Renal cortical epithelial cell (primary cell): Measurements from ENCODE around the gene FOXF2. TPM values are rescaled to one million over a fixed set of nuclear protein-coding genes. Genes with fewer than 3 reads are reported as not detected.

ENCODE experiments used
- DNase-seq: peaks from one replicate; pipeline ENCODE4 v3.0.0-alpha.2; 2011; ENCODE audit warnings: low read depth
- total RNA-seq: library from RNA; depleted of rRNA; stranded (reverse); fragments of >200 nt; gene quantifications from 2 replicates; pipeline ENCODE4 v1.2.3, GENCODE V29; 2014

The FOXF2 gene
- total RNA-seq, 1 donor from 2014 or later, result 0.05 TPM

DNA sequence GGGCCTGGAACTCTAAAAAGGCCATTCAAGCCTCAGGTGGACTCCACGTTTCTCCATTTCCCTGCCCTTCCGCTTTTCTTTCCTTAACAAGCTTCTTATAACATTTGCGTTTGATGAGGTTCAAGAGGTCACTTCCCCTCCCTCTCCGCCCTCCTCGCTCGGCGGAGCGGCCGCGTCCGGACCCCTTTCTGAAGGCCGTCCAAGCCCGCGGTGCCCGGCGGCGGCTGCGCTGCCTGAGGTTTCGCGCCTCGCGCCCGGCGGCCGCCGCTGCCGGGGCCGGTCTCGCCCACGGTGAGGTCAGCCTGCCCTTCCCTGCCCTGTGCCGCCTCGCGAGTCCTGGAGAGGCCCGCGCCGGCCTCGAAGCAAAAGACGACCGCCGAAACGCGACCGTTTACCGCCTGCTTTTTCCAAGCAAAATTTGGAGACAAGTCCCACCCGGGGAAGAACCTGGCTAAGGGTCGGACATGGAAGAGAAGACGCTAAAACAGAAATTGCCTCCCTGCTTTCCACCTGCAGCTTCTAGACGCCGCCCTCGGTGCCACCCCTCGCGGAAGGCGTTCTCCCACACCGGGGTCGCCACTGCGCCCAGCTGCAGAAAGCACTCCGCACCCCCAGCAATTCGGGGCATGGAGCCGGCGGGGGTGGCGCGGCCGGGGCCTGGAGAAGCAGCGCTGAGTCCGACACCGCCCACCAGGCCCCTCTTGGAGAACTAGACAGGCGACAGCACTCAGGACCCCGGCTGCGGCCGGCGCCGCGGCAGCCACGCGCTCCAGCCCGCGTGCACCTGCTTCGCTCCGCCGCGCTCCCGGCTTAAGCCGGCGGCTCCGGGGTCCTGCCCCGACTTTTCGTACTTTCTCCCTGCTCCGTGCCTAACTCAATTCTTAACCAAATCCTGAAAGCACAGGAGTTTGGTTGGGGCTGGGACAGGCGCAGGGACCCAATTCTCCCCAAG lies 11.0 kb upstream of the FOXF2 start:
- no peak for DNase-seq

GRCh38 chr6:1379017-1379787 lies 10.2 kb upstream of the FOXF2 start:
- no peak for DNase-seq

GRCh38 chr6:1379788-1380147 lies 9.6 kb upstream of the FOXF2 start:
- DNase-seq, result no peak

- DNase-seq, result no peak
Measured at GRCh38 chr6:1380625-1381427, 8.6 kb upstream of the FOXF2 start.

GRCh38 chr6:1381481-1382330 lies 7.7 kb upstream of the FOXF2 start:
- no peak for DNase-seq

GRCh38 chr6:1382331-1382882 lies 7.0 kb upstream of the FOXF2 start:
- DNase-seq, result no peak

- no peak for DNase-seq
Measured at GRCh38 chr6:1382883-1383728, 6.3 kb upstream of the FOXF2 start.

DNA sequence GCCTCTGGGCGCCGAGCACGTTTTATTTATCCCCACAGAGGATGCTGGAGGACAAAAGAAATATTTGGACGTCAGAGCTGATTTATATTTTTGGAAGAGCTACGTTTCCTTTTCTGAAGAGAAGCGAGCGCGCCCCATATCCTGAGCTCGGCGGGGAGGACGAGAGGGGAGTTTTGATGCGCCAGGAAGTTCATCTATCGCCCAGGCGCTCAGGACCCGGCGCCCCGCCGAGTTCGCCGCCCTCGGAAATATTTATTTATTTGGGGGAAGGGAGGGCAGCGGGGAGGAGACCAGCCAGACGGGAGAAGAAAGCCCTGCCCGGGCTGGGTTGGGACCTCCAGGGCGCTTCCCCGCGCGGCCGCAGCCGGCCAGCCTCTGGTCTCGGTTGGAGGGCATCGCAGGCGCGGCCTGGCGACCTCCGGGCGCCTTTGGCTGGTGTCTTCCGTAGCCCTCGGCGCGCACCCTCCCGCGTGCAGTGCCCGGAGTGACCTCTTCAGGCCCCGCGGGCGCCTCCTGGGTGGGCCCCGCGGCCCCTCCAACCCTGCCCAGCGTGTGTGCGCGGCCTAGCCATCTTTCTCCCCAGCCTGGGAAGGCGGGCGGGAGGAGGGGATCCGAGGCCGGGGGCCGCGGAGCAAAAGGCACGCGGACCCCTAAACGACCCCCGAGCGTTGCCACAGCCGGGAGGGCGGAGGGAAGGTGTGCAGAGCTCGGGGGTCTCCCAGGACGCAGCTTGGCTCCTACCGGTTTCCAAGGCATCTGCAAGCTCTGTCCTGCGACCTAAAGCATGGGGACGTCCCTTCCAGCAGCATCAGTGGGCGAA lies 5.4 kb upstream of the FOXF2 start:
- no peak for DNase-seq

DNA sequence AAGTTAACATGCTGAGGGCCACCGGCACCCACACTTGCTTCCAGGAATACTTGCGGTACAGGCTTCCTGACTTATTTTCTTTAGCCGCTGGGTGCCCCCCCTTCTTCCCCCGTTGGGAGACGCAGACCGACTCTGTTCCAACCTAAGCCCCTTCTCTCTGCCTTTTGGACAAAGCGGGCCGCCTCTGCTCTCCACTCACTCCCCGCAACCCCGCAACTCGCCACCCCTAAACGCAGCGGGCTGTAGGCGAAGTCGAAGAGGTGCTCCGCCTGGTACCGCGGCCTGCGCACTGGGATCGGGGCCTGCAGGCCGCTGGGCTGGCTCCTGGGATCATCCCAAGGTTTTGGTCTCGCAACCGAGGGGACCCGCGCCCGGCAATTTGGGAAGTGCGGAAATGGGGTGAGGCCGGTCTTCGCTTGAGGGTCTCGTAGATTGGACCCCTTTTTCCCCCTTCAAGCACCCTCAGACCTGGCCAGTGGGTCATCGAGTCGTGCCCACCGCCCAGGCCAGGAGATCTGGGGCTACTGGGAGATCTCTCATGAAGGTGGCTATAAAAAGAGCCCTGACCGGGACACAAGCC lies 4.7 kb upstream of the FOXF2 start:
- no peak for DNase-seq

DNA sequence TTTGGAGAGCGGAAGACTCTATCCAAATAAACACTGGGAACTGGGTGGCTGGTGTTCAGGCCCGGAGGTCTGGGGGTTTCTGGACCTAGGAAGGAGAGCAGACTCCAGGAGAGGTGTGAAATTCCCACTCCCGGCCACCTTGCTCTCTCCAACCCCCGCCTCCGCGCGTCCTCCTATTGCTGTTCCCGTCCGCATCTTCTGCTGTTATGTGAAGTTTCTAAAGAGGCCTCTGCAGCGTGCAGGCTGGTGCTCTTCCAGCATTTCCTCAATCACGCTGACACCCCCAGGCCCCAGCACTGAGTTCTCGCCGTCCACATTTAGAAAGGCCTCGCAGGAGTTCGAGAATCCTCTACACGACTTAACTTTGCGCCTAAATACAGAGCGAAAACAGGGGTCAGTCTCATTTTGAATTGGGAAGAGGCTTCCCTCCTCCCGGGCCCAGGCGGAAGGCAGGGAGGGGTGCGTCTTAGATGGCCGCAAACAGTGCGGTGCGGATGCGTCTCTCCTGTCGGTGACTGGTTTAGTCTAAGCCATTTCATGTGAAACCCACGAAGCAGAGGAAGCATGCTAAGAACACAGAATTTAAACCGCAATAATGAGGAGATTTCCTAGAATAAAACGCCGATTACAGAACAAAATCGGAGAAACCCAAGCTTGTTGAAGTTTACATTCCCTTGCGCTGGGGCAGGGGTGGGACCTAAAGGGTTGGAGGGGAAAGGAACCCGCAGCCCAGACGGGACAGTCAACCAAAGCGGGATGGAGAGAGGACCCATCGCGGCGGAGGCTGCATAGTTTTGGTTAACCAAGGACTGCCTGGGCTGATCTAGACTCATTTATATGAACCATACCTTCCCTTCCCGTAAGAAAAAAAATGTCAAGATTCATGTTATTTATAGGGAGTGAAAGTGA lies 4.0 kb upstream of the FOXF2 start:
- DNase-seq, result no peak

DNA sequence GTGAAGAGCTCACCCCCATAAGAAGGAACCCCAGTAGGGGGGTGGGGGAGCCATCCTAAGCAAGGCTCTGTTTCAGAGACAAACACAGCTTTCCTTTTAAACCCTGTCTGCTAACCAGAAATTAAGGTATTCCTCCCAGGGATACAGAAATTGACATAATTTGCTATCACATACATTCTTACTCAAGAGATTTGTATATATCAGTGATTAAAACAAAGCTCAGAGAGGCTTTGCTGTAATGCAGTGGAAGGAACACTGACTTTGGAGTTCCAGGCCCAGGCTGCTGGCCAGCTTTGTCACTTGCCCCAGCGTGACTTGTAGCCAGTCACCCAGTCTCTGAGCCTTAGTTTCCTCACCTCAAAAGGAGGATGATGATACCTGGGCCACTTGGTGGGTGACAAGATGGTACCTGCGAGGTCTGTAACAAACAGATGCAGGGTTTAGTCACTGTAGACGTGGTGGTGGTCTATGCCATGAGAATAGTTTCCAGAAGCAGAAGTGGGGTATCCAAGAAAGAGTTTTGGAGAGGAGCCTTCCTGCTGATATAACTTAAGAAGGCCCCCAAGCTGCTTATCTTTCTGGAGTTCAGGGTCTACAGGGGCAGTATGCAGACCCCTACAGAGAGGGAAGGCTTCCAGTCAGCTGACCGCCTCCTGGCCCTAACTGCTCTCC lies 3.2 kb upstream of the FOXF2 start:
- DNase-seq, result no peak

- DNase-seq, result no peak
Measured at GRCh38 chr6:1387538-1387875, 1.9 kb upstream of the FOXF2 start.

DNA sequence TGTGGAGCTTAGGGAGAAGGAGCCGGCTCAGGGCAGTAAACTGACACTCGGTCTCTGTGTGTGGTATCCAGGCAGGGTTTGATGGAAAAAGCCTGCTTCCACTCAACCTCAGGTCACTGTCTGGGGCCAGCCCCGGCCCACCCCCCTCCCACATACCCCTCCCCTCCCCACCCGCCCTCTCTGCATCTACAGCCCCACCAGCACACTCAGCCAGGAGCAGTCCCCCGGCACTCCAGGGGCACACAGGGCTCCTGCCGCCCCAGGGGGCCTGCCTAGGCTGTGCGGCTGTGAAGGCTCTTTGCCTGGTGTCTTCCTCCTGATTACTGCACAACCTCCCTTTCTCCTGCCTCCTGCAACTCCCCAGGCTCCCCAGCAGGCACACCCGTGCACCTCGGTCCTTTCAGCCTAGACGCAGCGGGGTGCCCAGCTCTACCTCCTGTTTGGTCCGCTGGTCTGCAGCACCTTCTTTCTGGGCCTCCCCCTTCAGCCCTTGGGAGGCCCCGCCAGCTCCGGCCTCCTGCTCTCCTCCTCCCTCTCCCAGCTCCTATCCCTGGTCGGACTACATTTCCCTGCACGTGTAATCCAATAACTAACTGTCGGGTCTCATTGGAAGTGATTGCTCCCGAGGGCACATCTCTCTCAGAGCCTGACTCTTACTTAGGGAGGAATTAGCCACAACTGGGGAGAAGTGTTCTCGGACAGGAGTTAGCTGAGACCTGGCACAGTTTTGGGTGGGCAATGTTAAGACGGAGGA lies 1.3 kb upstream of the FOXF2 start:
- DNase-seq, result no peak

GRCh38 chr6:1388630-1389368 lies 577 bp upstream of the FOXF2 start:
- no peak for DNase-seq

GRCh38 chr6:1390133-1390945 lies 963 bp downstream of the FOXF2 start:
- no peak for DNase-seq
